C4-2B (cell line): ENCODE data around the gene CRADD.
"Not testable (repeated sequence)": the region's sequence is repeated elsewhere in the genome, so short reads cannot be mapped to it uniquely, and the experiment has no call there.

Experiments used
- ZFX ChIP-seq: fragments of 450-650 bp; IDR thresholded peaks from 2 replicates; pipeline ENCODE4 v1.6.1; 2017
- TF ChIP-seq, protein P1 (sequence below): fragments of 450-650 bp; conservative IDR thresholded peaks from 2 replicates; pipeline ENCODE4 v1.5.1; 2017; ENCODE audit warnings: mild to moderate bottlenecking

DNA sequence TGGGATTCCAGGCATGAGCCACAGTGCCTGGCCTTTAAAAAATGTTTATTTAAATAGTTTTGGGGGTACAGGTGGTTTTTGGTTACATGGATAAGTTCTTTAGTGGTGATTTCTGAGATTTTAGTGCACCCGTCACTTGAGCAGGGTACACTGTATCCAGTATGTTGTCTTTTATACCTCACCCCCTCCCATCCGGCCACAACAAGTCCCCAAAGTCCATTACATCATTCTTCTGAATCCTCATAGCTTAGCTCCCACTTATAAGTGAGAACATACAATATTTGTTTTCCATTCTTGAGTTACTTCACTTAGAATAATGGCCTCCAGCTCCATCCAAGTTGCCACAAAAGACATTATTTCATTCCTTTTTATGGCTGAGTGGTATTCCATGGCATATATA lies 124.5 kb downstream of the CRADD start:
- TF ChIP-seq, protein P1, sequence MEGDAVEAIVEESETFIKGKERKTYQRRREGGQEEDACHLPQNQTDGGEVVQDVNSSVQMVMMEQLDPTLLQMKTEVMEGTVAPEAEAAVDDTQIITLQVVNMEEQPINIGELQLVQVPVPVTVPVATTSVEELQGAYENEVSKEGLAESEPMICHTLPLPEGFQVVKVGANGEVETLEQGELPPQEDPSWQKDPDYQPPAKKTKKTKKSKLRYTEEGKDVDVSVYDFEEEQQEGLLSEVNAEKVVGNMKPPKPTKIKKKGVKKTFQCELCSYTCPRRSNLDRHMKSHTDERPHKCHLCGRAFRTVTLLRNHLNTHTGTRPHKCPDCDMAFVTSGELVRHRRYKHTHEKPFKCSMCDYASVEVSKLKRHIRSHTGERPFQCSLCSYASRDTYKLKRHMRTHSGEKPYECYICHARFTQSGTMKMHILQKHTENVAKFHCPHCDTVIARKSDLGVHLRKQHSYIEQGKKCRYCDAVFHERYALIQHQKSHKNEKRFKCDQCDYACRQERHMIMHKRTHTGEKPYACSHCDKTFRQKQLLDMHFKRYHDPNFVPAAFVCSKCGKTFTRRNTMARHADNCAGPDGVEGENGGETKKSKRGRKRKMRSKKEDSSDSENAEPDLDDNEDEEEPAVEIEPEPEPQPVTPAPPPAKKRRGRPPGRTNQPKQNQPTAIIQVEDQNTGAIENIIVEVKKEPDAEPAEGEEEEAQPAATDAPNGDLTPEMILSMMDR, result not testable (repeated sequence)
- not testable (repeated sequence) for TF ChIP-seq ZFX
